Stimulated activated memory B cell treated with anti-CD40 and anti-IgM and Interleukin-4, amounts not matched to agents 10 μg/mL and 1 μg/mL and 100 μg/mL, for 72 hours (primary cell): ENCODE data around the gene OPRD1.

Source experiments
- ATAC-seq: fragments of 150-1000 bp; cut with Tn5 transposase; 2 replicates; pipeline ENCODE4 v1.10.0; 2021
- H3K27ac Mint-ChIP-seq: one replicate; pipeline ENCODE4 v1.8.0; 2022; ENCODE audit warnings: mild to moderate bottlenecking, mixed read lengths
- H3K27me3 Mint-ChIP-seq: one replicate; pipeline ENCODE4 v1.8.0; 2022; ENCODE audit warnings: mixed read lengths
- H3K36me3 Mint-ChIP-seq: one replicate; pipeline ENCODE4 v1.8.0; 2022; ENCODE audit warnings: mixed read lengths
- H3K4me1 Mint-ChIP-seq: one replicate; pipeline ENCODE4 v1.8.0; 2022; ENCODE audit warnings: mixed read lengths
- H3K4me3 Mint-ChIP-seq: one replicate; pipeline ENCODE4 v1.8.0; 2022; ENCODE audit warnings: mild to moderate bottlenecking, moderate library complexity, mixed read lengths
- H3K9me3 Mint-ChIP-seq: one replicate; pipeline ENCODE4 v1.8.0; 2022; ENCODE audit warnings: mixed read lengths

Gene OPRD1

GRCh38 chr1:28917757-28918118, 105.8 kb downstream of the OPRD1 start:
- Mint-ChIP-seq H3K4me3 (no peak overlapping the region), H3K4me1 (peaks cover 60% of the 10 kb centered on the region), H3K9me3 (no peaks in the 10 kb centered on the region), H3K27ac (no peak overlapping the region), H3K36me3 (peaks cover 6% of the 10 kb centered on the region), H3K27me3 (no peaks in the 10 kb centered on the region)
- ATAC-seq = no peak
